ENCODE results near the gene FST.

FST gene

GRCh38 chr5:53480416-53481158, at the start of gene FST:
Gene FST (plus strand): TSS chr5:53480629. CDS start chr5:53480792, 163 bp downstream.
- DNase-seq (ENCODE audit: low read depth in 2 of 2), result no peak

GRCh38 chr5:53431665-53432064, 48.8 kb upstream of the FST start:
- DNase-seq (ENCODE audit: low read depth in 2 of 2), result no peak

GRCh38 chr5:53433026-53433425, 47.4 kb upstream of the FST start:
- DNase-seq (ENCODE audit: low read depth in 2 of 2), result no peak

GRCh38 chr5:53434541-53434940, 45.9 kb upstream of the FST start:
- DNase-seq (ENCODE audit: low read depth in 2 of 2), result no peak

GRCh38 chr5:53436480-53437191, 43.8 kb upstream of the FST start:
- no peak for DNase-seq (ENCODE audit: low read depth in 2 of 2)

- DNase-seq (ENCODE audit: low read depth in 2 of 2), result no peak
Measured at GRCh38 chr5:53438079-53438478, 42.4 kb upstream of the FST start.

GRCh38 chr5:53438486-53439472, 41.6 kb upstream of the FST start:
- DNase-seq (ENCODE audit: low read depth in 2 of 2), result no peak

GRCh38 chr5:53442961-53443360, 37.5 kb upstream of the FST start:
- DNase-seq (ENCODE audit: low read depth in 2 of 2), result no peak

GRCh38 chr5:53445569-53445968, 34.9 kb upstream of the FST start:
- DNase-seq (ENCODE audit: low read depth in 2 of 2), result no peak

- DNase-seq (ENCODE audit: low read depth in 2 of 2), result no peak
Measured at GRCh38 chr5:53446908-53447307, 33.5 kb upstream of the FST start.

- no peak for DNase-seq (ENCODE audit: low read depth in 2 of 2)
Measured at GRCh38 chr5:53448851-53449250, 31.6 kb upstream of the FST start.

- no peak for DNase-seq (ENCODE audit: low read depth in 2 of 2)
Measured at GRCh38 chr5:53453898-53454718, 26.3 kb upstream of the FST start.

- no peak for DNase-seq (ENCODE audit: low read depth in 2 of 2)
Measured at GRCh38 chr5:53454719-53455000, 25.8 kb upstream of the FST start.

- DNase-seq (ENCODE audit: low read depth in 2 of 2), result no peak
Measured at GRCh38 chr5:53456366-53456765, 24.1 kb upstream of the FST start.

GRCh38 chr5:53463909-53464621, 16.4 kb upstream of the FST start:
- DNase-seq (ENCODE audit: low read depth in 2 of 2), result no peak

- DNase-seq (ENCODE audit: low read depth in 2 of 2), result no peak
Measured at GRCh38 chr5:53464722-53465121, 15.7 kb upstream of the FST start.

GRCh38 chr5:53469946-53470687, 10.3 kb upstream of the FST start:
- DNase-seq (ENCODE audit: low read depth in 2 of 2), result no peak

GRCh38 chr5:53472279-53472678, 8.2 kb upstream of the FST start:
- DNase-seq (ENCODE audit: low read depth in 2 of 2), result no peak

GRCh38 chr5:53472720-53473510, 7.5 kb upstream of the FST start:
- no peak for DNase-seq (ENCODE audit: low read depth in 2 of 2)
